Endometrial microvascular endothelial cells (primary cell): Measurements from ENCODE around the gene CAB39. TPM values are rescaled to one million over a fixed set of nuclear protein-coding genes. Genes with fewer than 3 reads are reported as not detected.

Source experiments
- in situ Hi-C: cut with HindIII; loops from 2 replicates; pipeline ENCODE4 v1.10.0; 2017; ENCODE audit warnings: low sequenced_read_pairs, low pct_unique_long_range_greater_than_20kb; ENCODE audit errors: inconsistent ontology term
- total RNA-seq: library from RNA; depleted of rRNA; stranded (reverse); fragments of >200 nt; gene quantifications from one replicate; pipeline ENCODE4 v1.2.3, GENCODE V29; 2015; ENCODE audit errors: inconsistent ontology term

The CAB39 gene
- total RNA-seq, 1 donor from 2014 or later = 65.6 TPM

DNA sequence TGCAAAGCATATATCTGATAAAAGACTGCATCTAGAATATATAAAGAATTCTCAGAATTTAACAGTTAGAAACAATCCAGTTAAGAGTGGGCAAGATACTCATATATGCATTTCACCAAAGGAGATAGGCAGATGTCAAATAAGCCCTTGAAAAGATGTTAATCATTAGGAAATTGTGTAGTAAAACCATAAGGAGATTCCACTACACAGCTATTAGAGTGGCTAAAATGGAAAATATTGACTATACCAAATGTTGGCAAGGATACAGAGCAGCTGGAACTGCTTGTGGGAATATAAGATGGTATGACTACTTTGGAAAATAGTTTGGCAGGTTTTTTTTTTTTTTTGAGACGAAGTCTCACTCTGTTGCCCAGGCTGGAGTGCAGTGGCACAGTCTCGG is 59.5 kb downstream of the CAB39 start:
- in situ Hi-C loops = no loop called here

DNA sequence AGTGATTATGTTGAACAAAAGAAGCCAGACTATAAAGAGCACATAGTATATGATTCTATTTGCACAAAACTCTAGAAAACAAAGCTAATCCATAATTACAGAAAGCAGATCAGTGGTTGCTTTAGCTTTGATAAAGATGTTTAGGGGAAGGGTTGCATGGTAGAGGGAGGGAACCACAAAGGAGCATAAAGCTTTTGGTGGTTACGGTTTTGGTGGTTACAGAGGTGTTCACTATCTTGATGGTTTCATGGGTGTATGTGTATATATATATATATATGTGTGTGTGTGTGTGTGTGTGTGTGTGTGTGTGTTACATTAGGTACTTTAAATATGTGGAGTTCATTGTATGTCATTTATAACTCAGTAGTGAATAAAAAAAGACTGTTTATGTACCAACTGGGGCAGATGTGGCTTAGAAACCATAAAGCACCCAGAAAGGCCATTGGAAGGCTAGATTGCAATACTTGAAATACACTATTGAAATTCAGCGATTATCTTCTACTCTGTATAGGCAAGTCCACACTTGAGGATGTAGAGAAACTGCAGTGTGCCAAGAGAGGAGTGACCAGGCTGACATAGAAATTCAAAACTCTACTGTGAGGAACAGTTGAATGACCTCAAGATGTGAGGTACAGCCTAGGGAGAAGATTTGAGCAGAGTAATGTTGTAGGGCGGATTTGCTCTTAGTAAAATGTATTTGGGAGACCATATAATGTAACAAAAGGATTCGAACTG is 60.6 kb downstream of the CAB39 start:
- in situ Hi-C loops = no loop called here

DNA sequence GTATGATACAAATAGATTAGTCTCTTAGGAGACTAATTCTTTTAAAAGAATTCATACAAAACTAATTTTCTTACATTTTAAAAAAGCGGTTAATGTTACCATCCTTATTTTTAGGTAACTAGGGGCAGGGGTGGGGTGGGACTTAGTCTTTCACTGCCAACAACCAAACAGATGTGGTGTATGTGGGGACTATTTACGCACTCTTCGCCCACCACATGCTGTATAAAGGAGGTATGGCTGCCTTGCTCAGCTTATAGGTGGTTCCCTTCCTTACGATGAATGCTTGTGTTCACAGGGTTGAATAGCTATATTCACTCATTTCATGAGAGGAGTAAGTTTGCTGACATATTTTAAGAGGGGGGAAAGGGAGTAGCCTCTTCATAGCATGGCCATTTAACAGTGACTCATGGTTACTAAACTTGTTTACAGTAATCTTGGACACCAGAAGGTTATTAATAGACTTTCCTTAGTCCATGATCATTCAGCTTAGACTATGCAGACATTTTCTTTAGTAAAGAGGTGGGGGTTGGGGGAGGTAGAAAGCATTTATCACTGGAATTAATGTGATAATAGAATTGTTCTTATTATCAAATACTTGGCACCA is 61.8 kb downstream of the CAB39 start:
- in situ Hi-C loops = no loop called here

DNA sequence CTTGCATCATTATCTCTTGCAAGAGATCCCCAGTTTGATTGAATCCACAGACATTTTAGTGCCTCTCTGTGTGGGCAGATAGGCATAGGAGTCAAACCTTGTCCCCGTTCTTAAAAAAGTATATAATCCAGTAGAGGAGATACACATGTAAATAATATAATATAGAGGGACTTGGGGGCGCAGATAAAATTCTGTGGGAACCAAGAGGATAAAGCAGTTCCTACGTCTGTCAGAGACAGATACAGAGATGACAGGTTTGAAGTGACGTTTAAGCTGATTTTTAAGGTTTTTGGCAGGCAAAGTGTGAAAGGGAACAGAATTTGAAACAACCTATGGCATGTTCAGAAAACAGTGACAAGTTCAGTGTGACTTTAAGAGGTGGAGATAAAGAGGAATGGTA is 63.1 kb downstream of the CAB39 start:
- in situ Hi-C loops = no loop called here

DNA sequence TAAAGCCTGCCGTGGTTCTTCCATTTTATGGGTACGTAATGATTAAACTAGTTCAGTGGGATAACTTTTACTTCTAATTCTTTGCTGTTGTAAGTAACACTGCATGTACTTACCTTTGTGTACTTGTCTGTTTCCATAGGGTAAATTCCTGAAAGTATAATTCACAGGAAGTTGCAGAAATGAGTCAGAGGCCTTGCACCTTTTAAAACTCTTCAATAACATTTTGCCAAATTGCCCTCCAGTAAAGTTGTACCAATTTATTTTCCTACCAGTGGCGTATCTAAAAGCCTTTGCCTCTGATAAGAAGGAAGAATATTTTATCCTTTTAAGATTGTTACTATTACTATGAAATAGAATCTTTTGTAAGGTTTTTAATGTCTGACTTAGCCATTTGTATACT is 65.1 kb downstream of the CAB39 start:
- in situ Hi-C loops = no loop called here

DNA sequence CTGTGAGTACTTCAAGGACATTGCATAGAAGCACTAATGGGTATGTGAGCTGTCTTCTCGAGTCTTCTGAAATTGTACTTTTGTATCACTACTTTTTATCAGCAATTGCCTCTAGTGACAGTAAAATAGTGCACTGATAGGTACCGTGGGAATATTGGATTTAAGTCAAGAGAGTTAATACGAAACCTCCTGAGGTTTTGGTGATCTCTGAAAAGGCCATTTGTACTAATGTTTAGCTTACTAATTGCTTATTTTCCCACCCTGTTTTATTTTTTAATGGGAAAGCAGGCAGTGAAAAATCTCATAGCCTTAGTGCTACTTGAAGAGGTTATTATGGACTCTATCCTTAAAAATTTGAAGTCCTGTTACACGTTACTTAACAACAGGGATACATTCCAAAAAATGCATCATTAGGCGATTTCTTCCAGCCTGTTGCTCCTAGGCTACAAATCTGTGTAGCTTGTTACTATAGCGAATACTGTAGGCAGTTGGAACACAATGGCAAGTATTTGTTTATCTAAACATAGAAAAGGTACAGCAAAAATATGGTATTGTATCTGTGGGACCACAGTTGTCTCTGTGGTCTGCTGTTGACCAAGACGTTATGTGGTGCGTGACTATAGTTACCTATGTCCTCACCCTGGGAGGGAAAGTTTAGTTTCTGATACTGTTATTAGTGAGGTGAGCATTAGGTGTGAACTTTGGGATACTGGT is 65.9 kb downstream of the CAB39 start:
- in situ Hi-C loops = no loop called here

DNA sequence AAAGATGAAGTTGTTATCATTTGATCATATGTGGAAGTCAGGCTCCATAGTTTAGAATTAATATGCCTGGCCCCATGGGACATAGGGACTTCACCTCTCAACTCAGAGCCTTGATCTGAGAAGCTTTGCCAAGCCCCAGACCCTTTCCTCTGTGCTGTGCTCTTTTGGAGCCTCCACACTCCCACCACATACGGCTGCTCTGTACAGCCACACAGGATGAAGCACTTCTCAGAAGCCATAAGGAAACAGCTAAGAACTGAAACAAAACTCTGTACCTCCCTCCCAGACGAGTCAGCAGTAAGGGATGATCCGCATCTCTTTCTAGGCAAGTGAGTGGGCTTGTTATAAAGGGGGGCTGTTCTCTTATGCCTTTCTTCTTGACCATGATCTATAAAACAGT is 66.5 kb downstream of the CAB39 start:
- in situ Hi-C loops = no loop called here

DNA sequence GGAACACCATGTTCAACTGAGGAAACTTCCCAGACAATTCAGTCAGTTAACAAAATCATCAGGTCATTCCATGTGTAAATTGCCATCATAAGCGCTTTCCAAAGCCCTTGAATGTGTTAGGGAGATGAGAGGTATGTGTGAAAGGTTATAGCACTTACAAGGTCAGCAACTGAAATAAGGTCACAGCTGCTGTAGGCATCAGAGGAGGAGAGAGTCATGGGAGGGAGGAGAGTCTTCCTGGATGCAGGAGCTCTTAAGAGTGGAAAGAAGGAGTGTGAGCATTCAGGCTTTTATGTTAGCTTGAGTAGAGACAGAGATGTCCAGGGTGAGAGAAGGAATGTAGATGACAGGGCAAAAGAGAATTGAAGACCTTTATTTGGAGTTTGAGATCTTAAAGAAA is 67.0 kb downstream of the CAB39 start:
- in situ Hi-C loops = no loop called here

DNA sequence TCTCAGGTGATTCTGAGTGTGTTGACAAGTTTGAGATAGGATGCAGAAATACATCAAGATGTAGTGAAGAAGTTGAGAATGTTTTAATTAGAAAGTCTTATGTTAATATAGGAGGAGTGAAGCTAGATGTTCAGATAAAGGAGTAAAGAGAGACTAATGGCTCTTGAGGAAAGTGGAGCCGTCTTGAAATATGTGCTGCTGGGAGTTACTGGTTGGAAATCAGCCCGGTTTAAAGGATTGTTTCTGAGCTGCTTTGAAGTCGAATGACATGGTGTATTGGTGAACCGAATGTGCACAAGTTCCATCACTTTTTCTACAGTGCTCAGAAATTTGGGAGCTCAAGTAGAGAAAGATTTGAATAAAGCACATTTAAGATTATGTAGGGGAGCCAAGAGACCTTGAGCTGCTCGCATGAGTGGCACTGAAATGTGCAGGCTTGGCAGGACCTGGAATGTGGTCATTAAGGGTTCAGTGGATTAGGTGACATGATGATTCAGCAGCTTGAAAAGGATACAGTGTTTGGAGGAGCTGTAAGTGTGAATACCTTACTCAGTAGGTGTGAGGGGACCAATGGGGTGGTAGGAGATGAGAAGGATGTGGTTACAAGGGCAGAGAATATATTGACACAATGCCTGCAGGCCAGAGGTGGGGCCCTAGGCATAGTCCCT is 68.6 kb downstream of the CAB39 start:
- in situ Hi-C loops = no loop called here

DNA sequence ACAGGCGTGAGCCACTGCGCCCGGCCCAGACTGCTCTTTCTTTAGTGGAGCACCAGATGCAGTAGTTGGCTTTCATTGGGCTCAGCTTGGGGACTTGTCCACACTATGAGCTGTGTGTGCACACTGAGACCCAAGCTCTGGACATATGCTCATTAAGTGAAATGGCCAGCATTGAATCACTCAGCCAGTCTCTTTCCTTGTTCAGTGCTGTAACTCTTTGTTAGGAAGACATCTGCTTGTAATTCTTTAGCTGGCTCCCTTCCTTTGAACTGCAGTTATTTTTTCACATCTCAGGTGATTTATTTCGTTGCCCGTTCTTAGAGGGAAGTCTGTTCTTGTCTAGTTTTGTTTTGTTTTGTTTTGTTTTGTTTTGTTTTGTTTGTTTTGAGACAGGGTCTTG is 70.5 kb downstream of the CAB39 start:
- in situ Hi-C loops = no loop called here

DNA sequence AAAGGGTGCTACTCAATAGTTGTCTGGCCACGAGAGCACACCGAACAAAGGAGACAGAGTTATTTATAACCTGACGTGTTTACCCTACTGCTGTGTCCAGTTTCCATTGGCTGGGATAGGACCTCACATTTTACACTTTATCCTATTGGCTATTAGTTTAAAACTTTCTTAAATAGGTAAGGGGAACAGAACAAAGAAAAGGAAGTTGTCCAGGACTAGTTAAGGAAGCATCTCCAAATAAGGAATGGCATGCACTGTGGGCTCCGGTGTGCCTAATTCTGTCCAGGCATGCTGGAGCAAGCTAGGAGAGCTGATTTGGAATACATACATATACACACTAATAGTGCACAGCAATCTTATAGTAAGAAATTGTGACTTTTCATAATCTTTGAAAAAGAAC is 72.2 kb downstream of the CAB39 start:
- in situ Hi-C loops = no loop called here

DNA sequence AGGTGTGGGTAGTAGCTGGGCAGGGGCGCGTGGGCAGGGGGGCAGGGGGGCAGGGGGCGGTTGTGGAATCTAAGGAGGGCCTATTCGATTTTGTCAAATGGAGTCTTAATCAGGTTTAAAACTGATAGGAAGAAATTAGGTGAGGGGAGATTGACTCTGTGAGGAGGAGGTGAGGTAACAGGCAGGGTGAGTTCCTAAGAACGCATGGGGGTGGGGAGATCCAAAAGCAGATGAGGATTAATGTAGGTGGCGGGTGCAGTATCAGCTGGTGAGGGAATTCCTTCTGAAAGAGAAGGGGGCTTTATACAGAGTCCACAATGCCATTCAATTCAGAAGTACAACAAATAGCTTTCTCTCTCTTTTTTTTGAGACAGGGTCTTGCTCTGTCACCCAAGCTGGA is 72.7 kb downstream of the CAB39 start:
- in situ Hi-C loops = no loop called here

DNA sequence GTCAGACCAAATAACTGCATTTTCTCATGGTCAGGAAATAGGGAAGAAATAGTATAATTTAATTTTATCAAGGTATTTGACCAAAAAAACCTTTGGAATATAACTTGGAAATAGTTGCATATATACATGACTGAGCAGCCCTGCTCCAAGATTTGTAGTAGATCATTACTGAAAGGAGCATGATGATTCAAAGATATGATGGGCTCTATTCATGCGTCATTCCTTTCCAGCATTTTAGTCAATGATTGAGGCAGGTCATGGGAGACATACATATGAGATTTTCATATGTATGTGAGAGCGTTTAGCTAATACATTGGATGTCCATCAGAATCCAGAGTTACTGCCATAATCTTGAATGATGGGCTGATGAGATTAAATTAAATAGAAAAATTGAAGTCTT is 74.5 kb downstream of the CAB39 start:
- in situ Hi-C loops = no loop called here

DNA sequence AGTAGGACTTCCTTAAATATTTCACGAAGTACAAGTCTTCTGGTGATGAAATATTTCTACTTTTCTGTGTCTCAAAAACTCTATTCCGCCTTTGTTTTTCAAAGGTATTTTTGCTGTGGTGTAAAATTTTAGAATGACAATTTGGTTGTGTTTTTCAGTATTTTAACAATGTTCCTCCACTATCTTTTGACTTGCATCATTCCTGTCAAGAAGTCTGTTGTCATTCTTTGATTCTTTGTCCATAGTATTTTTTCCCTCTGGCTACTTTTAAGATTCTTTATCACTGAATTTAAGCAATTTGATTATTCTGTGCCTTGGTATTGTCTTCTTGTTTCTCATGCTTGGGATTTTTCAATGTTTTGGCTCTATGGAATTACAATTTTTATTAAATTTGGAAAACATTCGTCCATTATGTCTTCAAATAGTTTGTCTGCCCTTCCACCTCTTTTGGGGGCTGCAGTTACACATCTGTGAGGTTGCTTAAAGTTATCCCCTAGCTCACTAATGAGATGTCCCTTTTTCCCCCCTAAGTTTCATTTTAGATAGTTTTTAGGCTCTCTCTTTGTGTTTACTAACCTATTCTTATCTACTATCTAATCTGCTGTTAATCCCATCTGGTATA is 76.0 kb downstream of the CAB39 start:
- in situ Hi-C loops = no loop called here

DNA sequence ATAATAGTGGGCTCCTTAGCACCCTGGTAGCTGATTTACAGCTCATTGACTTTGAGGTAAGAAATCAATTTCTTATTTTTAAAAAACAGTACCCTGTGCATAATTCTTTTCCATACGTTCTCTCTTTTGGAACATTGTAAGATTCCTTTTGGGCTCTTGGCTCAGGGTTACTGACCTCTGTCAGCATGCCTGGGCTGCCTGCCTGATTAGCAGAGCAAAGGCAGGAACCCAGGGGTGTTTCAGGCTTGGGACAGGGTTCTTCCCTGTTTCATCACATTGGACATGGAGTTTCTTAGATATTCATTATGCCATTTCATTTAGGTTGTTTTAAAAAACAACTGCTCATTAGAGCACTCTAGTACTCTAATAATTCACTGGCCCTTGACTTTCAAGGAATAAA is 78.3 kb downstream of the CAB39 start:
- in situ Hi-C loops = no loop called here

DNA sequence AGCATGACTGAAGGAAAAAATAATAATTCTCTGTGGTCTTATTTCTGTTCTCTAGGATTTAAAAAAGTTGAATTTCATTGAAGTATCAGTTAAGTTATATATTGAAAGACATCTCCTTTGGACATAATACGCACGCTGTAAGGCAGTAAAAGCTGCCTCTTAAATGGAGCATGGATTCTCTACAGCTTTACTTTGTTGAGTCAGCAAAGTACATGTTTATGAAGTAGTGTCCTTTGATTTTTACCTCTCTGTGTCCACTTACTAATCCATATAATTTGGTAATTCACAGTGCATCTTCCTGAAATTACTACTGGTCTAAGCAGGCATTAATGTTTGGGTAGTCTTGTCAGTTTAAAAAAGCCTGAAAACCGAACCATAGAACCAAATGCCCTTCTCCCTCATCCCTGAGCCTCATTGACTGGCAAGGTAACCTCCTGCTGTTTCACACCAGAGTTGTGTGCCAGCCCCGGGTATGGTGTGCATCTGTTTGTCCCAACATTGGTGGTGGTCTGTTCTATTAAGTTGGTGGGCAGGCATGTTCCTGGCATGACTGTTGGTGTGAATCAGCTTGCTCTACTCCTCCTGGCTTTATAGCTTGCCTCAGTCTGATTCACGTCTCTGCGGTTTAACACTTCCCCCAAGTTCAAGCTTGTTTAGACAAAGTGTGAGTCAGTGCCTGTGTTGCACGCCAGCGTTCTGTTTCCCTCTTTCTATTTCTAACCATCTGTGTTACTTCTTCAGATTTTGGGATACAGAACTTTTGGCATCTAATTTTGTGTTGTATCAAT is 81.1 kb downstream of the CAB39 start:
- in situ Hi-C loops = no loop called here

DNA sequence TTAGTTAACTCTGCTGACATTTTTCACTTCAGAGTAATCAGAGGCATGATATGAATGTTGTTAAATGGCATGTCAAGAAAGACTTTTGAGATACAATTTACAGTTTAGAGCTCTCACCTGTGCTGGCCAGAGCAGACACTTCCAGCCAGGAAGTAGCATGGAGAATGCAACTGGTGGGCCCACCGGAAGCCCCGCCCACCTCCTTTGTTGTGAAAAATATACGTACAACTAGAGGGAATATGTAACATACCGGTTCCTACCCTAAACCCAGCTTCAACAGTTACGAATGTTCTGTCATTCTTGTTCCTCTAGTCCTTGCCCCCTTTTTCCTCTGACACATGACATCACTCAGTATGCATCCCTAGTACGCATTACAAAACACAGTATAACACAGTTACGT is 81.9 kb downstream of the CAB39 start:
- in situ Hi-C loops = no loop called here

DNA sequence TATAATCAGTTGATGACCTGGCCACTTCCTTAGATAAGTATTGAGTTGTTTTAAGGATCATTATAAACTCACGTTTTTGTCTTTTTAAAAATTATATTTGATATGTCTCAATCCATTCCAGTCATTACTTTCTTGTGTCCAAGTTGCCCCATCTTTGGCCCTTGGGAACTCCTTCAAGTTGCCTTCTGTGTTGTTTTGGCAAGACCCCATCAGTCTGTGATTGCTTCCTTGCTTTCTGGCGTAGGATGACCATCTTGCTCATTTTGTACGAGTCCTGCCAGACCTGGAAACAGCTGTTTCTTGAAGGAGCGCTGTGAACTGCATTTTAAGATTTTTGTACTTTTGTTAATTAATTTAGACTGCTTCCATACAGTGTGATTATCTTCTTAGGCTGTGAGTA is 83.2 kb downstream of the CAB39 start:
- in situ Hi-C loops = no loop called here
